Smooth muscle cell of the brain vasculature (primary cell): ENCODE results near the gene COX4I1.
"Not testable (repeated sequence)": the region's sequence is repeated elsewhere in the genome, so short reads cannot be mapped to it uniquely, and the experiment has no call there.

Source experiments
- DNase-seq: peaks from one replicate; pipeline ENCODE4 v3.0.0-alpha.2; 2012; ENCODE audit warnings: low read depth, low spot score

COX4I1 gene

GRCh38 chr16:85798901-85799496, 496 bp upstream of the COX4I1 start:
- DNase-seq = no peak

DNA sequence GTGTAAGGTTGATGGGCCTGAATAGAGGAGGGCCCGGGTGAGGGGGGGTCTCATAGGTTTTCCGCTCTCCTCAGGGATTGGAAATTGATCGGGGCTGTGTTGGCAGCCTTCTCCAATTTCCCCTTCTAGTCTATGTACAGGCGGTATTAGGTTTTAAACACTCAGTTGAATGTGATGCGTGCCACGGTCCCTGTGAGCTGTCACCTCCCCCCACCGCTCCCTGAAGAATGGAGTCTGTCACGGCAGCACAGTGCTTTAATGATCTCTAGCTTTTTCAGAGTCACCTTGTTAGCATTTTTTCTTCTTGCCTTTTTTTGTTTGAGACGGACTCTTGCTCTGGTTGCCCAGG, 800 bp downstream of the COX4I1 start:
- DNase-seq = no peak

DNA sequence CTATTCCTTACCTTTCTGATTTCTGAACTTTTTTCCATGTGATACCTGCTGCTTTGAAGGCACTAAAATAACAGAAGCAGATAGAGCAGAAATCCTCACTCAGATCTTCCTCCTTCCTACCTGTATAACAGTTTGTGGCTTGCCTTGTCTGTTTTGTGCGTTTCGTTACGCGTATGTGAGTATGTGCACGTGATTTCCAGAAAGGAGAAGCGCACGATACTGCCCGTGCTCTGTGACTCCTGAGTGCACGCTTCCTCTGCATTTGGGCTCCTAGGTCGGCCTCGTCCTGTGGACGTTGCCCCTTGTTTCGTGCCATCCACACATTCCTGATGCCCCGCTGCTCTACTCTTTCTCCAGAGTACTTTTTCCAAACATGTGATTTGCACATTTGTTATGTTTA, 4.1 kb downstream of the COX4I1 start:
- no peak for DNase-seq

DNA sequence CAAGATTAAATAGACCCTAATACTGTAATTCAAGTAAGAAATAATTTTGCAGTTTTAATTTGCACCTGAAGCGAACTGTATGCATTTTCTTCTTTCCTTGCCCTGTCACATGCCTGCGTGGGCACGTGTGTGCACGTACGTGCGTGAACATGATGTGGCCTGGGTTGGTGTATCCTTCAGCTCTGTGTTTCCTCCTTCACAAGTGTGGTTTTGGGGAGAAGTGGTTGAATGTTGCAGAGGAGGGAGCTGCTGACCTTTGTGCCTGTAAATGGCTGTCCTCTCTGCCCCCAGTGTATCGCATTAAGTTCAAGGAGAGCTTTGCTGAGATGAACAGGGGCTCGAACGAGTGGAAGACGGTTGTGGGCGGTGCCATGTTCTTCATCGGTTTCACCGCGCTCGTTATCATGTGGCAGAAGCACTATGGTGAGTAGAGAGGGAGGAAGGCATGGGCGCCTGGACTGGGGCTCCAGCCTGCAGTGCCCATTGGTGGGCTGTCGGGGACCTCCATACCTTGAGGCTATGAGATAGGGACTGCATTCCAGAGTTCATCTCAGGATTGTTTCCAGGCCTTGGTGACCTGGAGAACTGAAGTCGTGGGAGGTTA, 6.0 kb downstream of the COX4I1 start:
- no peak for DNase-seq

GRCh38 chr16:85806539-85806938, 7.0 kb downstream of the COX4I1 start:
- DNase-seq = no peak

DNA sequence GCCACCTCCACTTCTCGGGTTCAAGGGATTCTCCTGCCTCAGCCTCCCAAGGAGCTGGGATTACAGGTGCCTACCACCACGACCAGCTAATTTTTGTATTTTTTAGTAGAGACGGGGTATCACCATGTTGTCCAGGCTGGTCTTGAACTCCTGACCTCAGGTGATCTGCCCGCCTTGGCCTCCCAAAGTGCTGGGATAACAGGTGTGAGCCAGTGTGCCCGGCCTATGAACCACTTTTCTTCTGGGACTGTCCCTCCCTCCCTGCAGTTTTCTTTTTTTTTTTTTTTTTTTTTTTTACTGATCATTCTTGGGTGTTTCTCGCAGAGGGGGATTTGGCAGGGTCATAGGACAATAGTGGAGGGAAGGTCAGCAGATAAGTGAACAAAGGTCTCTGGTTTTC, 7.8 kb downstream of the COX4I1 start:
- not testable (repeated sequence) for DNase-seq

- DNase-seq = not testable (repeated sequence)
Measured at GRCh38 chr16:85808104-85808503, 8.6 kb downstream of the COX4I1 start.

DNA sequence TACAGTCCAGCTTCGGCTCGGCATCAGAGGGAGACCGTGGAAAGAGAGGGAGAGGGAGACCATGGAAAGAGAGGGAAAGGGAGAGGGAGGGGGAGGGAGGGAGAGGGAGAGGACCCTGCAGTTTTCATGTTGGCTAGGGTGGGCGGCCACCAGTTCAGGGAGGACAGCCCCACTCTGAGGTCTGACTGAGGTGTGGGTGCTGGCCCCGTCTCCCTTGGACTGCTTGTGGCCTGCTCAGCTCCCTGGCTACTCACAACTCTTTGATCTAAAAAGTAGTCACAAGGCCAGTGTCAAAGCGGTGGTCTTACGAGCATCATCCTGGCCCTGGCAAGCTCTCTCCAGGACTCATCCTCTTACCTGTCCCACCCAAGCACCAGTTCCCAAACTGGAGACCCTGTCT, 9.4 kb downstream of the COX4I1 start:
- no peak for DNase-seq

DNA sequence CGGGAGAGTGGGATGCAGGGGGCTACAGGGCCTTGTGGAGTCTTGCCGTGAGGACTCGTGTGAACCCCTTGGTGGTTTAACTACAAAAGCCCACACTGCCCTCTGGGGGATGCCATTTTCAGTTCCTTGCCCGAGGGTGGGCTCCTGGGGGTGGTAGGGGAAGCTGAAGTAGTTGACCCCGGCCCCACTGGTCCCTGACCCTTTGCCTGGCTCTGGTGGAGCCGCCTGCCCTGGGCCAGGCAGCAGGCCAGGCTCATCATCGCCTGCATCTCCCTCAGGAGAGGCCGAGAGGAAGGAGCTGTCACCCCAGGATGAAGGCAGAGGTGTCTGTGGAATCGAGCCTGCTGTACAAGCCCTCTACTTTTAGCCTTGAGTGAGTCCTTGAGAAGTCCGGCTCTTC, 10.2 kb downstream of the COX4I1 start:
- no peak for DNase-seq

GRCh38 chr16:85810097-85810741, 10.7 kb downstream of the COX4I1 start:
- no peak for DNase-seq

- DNase-seq = no peak
Measured at GRCh38 chr16:85810742-85811115, 11.2 kb downstream of the COX4I1 start.

DNA sequence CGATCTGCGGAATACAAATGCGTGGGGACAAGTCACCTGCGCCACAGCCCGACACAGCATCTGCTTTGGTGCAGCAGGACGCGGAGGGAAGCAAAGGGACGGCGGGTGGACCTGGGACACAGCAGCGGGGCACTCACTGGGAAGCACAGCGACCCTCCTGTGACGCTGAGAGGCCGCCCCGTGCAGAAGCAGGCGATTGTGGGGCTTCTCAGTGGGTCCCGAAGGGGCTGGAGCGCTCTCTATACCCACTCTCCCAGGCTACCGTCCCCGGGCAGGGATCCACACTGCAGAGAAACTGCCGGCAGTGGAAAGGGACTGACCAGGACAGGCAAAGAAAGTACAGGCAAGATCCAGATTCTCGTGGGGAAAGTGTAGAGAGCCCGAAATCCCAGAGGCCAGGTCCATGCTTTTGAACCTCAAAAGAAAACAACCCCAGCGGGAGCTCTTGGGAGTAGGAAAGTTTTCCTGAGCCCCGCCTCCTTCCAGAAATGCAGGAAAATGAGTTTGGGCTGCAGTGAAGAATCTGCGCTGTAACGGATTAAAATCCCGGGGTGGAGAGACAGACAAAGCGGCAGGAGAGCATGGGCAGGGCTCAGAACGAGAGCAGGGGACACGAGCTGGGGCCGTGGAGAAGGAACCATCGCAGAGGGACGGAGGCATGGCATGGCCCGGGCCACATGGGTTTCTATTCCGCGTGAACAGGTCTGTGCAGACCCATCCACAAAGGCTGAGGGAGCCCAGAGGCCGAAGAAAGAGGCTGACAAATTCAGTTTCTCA, 12.7 kb downstream of the COX4I1 start:
- DNase-seq = no peak

DNA sequence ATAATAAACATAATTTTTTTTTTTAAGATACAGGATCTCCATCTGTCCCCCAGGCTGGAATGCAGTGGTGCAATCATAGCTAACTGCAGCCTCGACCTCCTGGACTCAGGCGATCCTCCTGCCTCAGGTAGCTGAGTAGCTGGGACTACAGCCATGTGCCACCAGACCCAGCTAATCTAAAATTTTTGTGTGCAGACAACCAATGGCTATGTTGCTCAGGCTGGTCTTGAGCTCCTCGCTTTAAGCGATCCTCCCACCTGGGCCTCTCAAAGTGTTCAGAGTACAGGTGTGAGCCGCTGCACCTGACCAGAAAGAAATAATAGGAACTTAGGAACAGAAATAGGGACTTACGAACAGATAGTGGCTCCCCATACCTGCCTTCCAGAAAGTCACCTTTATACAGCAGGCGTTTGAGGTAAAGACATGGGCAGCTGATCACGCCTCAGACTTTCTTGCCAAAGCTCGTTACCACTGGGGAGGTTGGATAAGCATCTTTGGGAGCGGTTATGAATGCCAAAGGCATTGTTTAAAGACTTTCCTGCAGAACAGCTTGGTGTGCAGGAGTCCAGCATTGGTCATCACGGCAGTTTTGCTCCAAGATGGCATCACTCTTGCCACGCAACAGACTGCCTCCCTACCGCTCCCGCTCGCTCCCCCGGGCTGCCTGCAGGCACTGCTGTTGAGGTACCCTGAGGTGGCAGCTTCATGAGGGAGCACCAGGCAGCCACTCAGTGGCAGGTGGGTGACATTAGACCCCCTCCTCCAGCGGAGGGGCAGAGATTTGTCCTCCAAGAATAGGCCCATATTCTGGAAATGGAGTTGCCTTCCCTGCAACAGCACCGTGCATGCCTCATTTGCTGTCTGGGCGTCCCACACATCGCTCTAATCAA, 13.6 kb downstream of the COX4I1 start:
- no peak for DNase-seq

GRCh38 chr16:85816159-85816558, 16.7 kb downstream of the COX4I1 start:
- DNase-seq = no peak

DNA sequence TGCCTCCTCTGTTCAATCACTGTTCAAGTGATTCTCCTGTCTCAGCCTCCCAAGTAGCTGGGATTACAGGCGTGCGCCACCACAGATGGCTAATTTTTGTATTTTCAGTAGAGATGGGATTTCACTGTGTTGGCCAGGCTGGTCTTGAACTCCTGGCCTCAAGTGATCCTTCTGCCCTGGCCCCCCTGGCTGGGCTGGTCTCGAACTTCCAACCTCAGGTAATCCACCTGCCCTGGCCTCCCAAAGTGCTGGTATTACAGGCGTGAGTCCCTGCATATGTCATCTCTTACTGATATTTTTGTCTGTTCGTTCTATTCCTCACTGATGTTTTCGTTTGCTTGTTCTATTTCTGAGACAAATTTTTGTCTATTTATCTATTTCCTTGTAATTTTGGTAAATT, 17.7 kb downstream of the COX4I1 start:
- not testable (repeated sequence) for DNase-seq

- DNase-seq = peak; percentile 37
Measured at GRCh38 chr16:85819245-85819644, 19.8 kb downstream of the COX4I1 start.

DNA sequence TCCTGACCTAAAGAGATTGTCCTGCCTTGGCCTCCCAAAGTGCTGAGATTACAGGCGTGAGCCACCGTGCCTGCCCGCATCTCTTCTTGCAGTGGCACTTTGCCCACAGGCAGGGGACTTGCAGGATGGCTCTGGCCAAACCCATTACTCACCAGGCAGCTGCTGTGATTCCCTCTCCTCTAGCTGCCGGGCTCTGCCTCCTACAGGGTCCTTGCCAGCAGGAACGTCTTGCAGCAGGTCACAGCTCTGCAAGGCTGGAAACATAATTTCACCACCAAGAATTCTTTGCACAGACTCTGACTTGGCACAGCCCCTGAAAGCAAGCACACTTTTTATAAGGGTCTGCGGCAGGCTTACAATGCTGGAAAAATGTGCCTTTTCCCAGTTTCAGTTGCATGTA, 20.3 kb downstream of the COX4I1 start:
- no peak for DNase-seq

DNA sequence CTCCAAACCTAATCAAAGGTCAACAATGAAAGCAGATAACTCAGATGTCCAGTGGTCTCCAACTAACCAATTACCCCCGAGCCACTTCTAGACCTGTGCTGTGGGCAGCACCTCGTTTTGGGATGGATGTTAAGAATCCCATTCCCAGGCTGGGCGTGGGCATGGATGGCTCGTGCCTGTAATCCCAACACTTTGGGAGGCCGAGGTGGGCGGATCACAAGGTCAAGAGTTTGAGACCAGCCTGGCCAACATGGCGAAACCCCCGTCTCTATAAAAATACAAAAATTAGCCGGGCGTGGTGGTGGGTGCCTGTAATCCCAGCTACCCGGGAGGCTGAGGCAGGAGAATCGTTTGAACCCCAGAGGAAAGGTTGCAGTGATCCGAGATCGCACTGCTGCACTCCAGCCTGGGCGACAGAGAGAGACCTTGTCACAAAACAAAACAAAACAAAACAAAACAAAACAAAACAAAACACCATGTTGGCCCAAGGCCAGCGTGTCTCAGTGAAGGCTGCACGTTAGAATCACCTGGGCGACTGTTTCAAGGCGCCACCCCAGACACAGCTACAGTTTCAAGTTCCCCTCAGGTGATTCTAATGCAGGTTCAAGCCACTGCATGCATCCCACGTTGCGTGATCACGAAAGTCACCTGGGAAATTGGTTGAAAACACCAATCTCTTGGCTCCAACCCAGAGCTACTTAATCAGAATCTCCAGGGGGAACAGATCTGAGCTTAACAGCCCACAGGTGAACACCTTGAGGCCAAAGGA, 21.3 kb downstream of the COX4I1 start:
- no peak for DNase-seq

DNA sequence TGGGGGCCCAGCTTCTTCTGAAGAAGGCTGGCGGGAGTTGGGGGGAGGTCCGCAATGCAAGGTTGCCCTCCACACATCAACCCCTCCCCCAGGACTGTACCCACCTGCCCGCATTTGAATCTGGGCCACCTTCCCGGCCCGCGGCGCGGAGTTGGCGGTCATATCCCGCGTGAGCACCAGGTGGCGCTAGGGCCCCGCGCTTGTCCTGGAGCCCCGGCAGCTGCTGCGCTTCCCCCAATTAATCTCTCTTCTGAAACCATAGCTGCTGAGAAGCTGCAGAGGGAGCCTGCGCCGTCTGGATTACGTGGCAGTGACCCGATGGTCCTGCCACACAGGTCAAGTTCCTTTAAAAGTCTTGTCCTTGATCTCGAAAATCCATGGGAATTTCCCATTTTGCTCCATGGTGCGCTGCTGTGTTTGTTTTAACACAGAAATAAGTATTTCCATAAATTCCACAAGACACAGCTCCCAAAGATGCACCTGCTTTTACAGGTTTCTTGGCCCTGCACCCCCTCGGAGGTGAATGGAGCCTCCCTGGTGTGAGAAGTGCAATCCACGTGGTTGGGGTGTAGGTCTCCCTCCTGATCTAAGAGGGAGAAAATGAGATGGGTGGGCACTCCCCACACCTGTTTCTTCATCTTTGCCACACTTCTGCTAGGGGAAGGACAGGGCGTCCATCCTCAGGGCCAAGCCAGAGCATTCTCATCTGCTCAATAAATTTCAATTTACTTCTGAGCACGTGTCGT, 22.1 kb downstream of the COX4I1 start:
- peak; percentile 24 for DNase-seq

- no peak for DNase-seq
Measured at GRCh38 chr16:85822145-85822544, 22.6 kb downstream of the COX4I1 start.
